AG08395 (cell line): Measurements from ENCODE around the gene FANCE.

Source experiments
- DNase-seq: peaks from one replicate; pipeline ENCODE4 v3.0.0; 2012; ENCODE audit warnings: mixed read lengths, low spot score

The FANCE gene

DNA sequence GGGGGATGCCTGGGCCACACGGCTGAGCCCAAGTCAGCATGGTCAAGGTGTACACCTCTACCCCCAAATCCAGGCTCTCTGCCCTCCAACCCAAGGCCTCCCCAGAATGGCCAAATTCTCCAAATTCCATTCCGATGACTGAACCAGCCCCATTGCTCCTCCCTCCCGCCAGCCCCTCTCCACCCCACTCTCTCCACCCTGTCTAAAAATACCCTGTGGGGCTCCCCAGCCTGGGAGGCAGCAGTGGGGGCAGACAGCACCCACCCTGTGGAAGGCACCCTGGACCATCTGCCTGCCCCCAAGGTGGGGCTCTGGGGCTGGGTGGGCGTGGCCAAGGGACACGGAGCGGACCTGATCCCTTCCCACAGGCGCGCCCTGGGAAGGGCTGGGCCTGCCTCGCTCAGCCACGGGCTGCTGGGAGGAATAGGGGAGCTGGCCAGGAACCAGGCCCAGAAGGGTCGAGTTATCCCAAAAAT is 33.3 kb downstream of the FANCE start:
- peak; percentile 79 for DNase-seq

DNA sequence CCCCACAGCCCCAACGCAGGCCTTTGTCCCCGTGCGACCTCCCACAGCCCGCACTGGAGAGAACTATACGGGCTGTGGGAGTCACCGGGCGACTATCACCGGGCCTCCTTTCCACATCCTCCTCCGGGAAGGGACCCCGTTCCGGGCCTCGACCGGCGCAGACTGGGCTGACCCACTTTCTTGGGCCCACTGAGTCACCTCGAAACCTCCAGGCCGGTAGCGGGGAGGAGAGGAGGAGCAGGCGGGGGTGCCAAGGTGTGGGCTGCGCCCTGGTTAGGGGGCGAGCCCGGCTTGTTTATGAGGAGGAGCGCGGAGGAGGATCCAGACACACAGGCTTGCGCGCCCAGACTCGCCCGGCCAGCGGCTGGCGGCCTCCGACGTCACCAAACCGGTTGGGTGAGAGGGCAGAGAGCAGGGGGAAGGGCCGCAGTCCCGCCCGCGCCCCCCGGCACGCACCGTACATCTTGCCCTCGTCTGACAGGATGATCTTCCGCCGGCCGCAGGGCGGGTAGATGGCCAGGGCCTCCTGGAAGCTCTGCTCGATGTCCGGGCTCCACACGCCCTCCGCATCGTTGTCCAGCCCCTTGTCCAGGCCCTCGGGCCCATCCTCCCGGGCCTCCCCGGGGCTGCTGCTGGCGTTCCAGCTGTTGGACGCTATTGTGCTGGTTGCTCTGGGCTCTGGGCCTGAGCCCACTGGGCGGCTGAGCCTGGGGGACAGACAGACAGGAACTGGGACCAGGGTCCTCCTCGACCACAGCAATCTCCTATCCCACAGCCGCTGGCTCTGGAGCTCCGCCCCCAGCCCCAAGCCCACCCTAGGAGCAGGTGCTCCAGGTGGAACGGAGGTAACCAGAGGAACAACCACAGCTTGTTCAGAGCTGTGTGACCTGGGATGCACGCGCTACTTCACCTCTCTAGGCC is 34.1 kb downstream of the FANCE start:
- no peak for DNase-seq

GRCh38 chr6:35487658-35488516 is 35.7 kb downstream of the FANCE start:
- peak; percentile 53 for DNase-seq

DNA sequence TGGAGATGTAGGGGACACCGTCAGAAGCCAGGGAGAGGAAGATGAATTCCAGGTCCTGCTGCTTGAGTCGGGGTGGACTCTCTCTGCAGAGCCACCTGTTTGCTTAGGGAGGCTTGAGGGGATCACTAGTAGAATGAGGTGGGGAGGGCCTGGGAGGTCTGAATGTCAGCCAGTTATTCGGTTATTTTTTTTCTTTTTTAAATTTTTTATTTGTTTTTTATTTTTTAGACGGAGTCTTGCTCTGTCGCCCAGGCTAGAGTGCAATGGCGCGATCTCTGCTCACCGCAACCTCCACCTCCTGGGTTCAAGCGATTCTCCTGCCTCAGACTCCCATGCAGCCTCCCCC is 36.4 kb downstream of the FANCE start:
- no peak for DNase-seq

- no peak for DNase-seq
Observed at GRCh38 chr6:35489066-35489465, 36.9 kb downstream of the FANCE start.

- peak; percentile 85 for DNase-seq
Observed at GRCh38 chr6:35489995-35490791, 38.1 kb downstream of the FANCE start.

GRCh38 chr6:35490821-35491557 is 38.9 kb downstream of the FANCE start:
- DNase-seq, result no peak

- no peak for DNase-seq
Observed at GRCh38 chr6:35491558-35492257, 39.6 kb downstream of the FANCE start.

DNA sequence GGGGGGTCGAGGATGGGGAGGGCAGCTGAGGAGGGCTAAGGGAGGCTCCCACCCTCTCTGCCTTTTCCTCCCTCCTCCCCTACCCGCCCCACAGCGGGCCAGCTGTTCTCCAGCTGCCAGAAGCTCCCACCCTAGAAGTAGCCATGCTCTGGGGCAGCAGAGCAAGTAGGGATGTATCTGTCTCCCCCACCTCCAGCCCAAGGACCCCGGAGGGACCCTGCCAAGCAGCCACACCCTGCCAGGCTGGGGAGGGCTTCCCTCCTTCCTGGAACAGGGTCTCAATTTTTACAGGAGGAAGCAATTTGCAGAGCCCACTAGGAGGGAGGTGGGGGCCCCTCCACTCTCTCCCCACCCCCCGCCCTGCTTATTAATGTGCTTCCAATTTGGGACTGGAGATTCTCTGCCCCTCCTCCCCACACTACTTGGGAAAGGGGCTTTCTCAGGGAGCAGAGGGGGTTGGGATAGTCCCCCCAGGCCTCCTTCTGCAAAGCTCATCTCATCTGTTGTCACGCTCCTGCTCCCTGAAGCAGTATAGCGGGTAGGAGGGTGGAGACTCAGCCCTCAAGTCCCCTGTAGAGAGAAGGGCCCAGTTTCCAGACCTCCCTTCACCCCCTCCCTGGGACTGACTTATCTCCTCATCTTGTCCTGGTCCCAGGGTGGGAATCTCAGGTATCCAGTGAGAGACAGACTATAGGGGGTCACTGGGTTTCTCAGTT is 40.3 kb downstream of the FANCE start:
- DNase-seq, result no peak

DNA sequence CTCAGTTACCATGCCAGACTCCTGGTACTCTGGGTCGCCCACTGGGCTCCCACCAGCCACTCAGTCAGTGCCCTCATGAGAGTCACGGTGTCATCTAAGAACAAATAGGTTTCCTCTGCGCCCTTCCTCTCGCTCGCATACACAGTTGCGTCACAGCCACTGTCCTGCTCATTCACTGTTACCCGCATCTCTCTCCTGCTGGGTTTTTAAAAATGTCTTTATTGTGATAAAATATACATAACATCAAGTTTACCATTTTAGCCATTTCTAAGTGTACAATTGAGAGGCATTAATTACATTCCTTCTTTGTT is 40.8 kb downstream of the FANCE start:
- DNase-seq, result no peak

- no peak for DNase-seq
Observed at GRCh38 chr6:35493307-35493983, 41.3 kb downstream of the FANCE start.

GRCh38 chr6:35494161-35494563 is 42.0 kb downstream of the FANCE start:
- DNase-seq, result peak; percentile 48

- DNase-seq, result no peak
Observed at GRCh38 chr6:35495258-35496035, 43.3 kb downstream of the FANCE start.

GRCh38 chr6:35496036-35496840 is 44.1 kb downstream of the FANCE start:
- DNase-seq, result peak; percentile 67

DNA sequence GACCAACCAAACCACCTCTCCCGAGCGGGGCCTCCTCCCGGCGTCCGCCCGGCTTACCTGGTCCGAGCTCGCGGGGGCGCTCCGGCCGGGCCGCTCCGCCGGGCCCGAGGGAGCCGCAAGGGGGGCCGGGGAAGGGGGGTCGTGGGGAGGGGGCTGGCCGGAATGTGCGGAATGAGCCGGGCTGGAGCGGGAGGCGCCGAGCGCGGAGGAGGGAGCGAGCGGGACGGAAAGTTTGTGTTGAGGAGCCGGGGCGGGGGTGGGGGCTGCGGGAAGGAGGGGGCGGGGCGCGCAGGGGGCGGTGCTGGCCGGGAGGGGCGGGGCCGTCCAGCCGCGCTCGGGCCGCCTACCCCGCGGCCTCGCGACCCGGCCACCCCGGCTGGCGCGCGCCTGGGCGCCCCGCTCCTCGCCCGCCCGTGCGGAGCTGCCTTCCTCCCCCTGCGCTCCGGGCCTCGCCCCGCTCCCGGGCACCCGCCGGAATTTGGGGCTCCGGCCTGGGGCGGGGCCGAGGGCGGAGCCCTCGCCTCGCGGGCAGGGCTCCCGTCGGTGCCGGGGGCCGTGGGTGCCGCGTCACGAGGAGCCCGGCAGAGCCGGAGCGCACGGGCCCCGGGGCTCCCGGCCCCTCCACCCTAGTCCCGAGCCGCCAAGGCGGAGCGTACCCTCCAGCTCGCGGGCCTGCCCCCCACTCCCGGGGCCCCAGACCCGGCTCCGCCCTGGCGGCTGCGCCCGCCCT is 44.9 kb downstream of the FANCE start, which contains the start of gene TEAD3:
Gene TEAD3 (minus strand): TSS at position 239 of the 730 bp plus-strand sequence.
- DNase-seq, result peak; percentile 92

- peak; percentile 76 for DNase-seq
Observed at GRCh38 chr6:35497571-35498421, 45.7 kb downstream of the FANCE start.
